Astrocyte (in vitro differentiated cells and primary cell): ENCODE results near the gene FRMD4A. TPM values are rescaled to one million over a fixed set of nuclear protein-coding genes. Genes with fewer than 3 reads are reported as not detected.

Experiments
- DNase-seq: peaks from one replicate; pipeline ENCODE4 v3.0.0-alpha.2; 2010; ENCODE audit warnings: low read depth
- FAIRE-seq: peaks from 2 replicates; lab custom pipeline; 2011; peaks lifted over from hg19 to GRCh38; lab: Jason Lieb, UNC
- H2AFZ ChIP-seq: 2 replicates; pipeline ENCODE4 v1.6.0; 2012; ENCODE audit warnings: low read depth, low read length, inconsistent platforms
- H3K27ac ChIP-seq: 2 replicates; pipeline ENCODE4 v1.5.1; 2011; ENCODE audit warnings: low read depth, low read length, inconsistent platforms
- H3K27me3 ChIP-seq: 2 replicates; pipeline ENCODE4 v1.6.0; 2011; ENCODE audit warnings: low read length, inconsistent platforms; ENCODE audit not compliant: insufficient read depth
- H3K36me3 ChIP-seq: 2 replicates; pipeline ENCODE4 v1.5.1; 2011; ENCODE audit warnings: low read length, inconsistent platforms; ENCODE audit not compliant: insufficient read depth
- H3K4me1 ChIP-seq: 2 replicates; pipeline ENCODE4 v1.5.1; 2011; ENCODE audit warnings: low read length, inconsistent platforms; ENCODE audit not compliant: insufficient read depth
- H3K4me2 ChIP-seq: 2 replicates; pipeline ENCODE4 v1.6.0; 2012; ENCODE audit warnings: low read length, inconsistent platforms
- H3K4me3 ChIP-seq: 2 replicates; pipeline ENCODE4 v1.5.1; 2011; ENCODE audit warnings: low read depth, mild to moderate bottlenecking, low read length, inconsistent platforms; ENCODE audit not compliant: insufficient read depth
- H3K79me2 ChIP-seq: 2 replicates; pipeline ENCODE4 v1.6.0; 2012; ENCODE audit warnings: mild to moderate bottlenecking, low read length, inconsistent platforms; ENCODE audit not compliant: insufficient read depth
- H3K9ac ChIP-seq: 2 replicates; pipeline ENCODE4 v1.6.0; 2012; ENCODE audit warnings: mild to moderate bottlenecking, low read length, inconsistent platforms
- H3K9me3 ChIP-seq: 2 replicates; pipeline ENCODE4 v1.5.1; 2012; ENCODE audit warnings: low read depth, mild to moderate bottlenecking, low read length, inconsistent platforms; ENCODE audit not compliant: insufficient read depth
- H4K20me1 ChIP-seq: 2 replicates; pipeline ENCODE4 v1.6.0; 2012; ENCODE audit warnings: low read length, inconsistent platforms; ENCODE audit not compliant: insufficient read depth
- H3K27ac Mint-ChIP-seq: one replicate; pipeline ENCODE4 v1.8.0; 2021; ENCODE audit warnings: mild to moderate bottlenecking, mixed read lengths; ENCODE audit not compliant: unreplicated experiment
- H3K27me3 Mint-ChIP-seq: one replicate; pipeline ENCODE4 v1.8.0; 2021; ENCODE audit warnings: low read depth, mixed read lengths; ENCODE audit not compliant: unreplicated experiment
- H3K36me3 Mint-ChIP-seq: one replicate; pipeline ENCODE4 v1.8.0; 2021; ENCODE audit warnings: low read depth, mixed read lengths; ENCODE audit not compliant: unreplicated experiment
- H3K4me1 Mint-ChIP-seq: one replicate; pipeline ENCODE4 v1.8.0; 2021; ENCODE audit warnings: low read depth, mixed read lengths; ENCODE audit not compliant: unreplicated experiment
- H3K4me3 Mint-ChIP-seq: one replicate; pipeline ENCODE4 v1.8.0; 2021; ENCODE audit warnings: mild to moderate bottlenecking, moderate library complexity, mixed read lengths; ENCODE audit not compliant: unreplicated experiment
- H3K9me3 Mint-ChIP-seq: one replicate; pipeline ENCODE4 v1.8.0; 2021; ENCODE audit warnings: mild to moderate bottlenecking, mixed read lengths; ENCODE audit not compliant: unreplicated experiment
- CTCF ChIP-seq: IDR thresholded peaks from 2 replicates; pipeline ENCODE4 v1.5.1; 2011; ENCODE audit warnings: low read depth, mild to moderate bottlenecking, inconsistent platforms, low read length, moderate library complexity; ENCODE audit not compliant: insufficient read depth
- EZH2 ChIP-seq: IDR thresholded peaks from 2 replicates; pipeline ENCODE4 v1.6.1; 2012; ENCODE audit warnings: mild to moderate bottlenecking, low read length, inconsistent platforms; ENCODE audit not compliant: insufficient read depth
- total RNA-seq: library from RNA; stranded (reverse); gene quantifications from 2 replicates; pipeline ENCODE4 v1.2.1, GENCODE V29; 2021

Gene FRMD4A
- total RNA-seq, 1 donor from 2014 or later: 82.5 TPM

DNA sequence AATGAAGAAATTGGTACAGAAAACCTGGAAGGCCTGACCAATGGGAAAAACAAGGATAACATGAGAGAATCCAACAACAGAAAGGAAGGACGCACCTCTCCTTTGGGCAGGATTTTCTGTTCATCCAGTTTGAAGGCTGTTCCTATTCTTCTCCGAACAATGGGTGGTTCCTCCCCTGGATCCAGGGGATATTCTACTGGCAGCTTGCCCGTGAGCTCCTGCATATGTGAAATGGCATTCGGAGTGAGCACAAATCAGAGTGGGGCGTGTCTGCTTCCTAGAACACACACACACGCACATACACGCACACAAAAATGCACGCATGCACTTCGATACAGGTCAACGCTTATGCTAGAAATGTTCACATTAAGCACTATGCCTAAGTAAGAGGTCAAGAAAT is 660.4 kb downstream of the FRMD4A start:
- peaks cover 6% of the 10 kb centered on the region for H3K9me3 Mint-ChIP-seq
- Histone ChIP-seq H2AFZ (no peak overlapping the region), H3K9me3 (no peaks in the 10 kb centered on the region), H3K4me3 (no peak overlapping the region), H3K9ac (no peak overlapping the region), H3K27me3 (no peaks in the 10 kb centered on the region), H4K20me1 (peaks cover 52% of the 10 kb centered on the region), H3K4me1 (no peaks in the 10 kb centered on the region), H3K4me2 (no peak overlapping the region), H3K27ac (no peak overlapping the region), H3K79me2 (peaks cover 42% of the 10 kb centered on the region), H3K36me3 (peaks cover 77% of the 10 kb centered on the region)
- no peak overlapping the region for H3K4me3 Mint-ChIP-seq
- FAIRE-seq: no peak
- peaks cover 49% of the 10 kb centered on the region for H3K36me3 Mint-ChIP-seq
- no peak for DNase-seq
- TF ChIP-seq CTCF (no peak), EZH2 (no peak)
- no peaks in the 10 kb centered on the region for H3K27me3 Mint-ChIP-seq
- H3K4me1 Mint-ChIP-seq: peaks cover 1% of the 10 kb centered on the region
- no peak overlapping the region for H3K27ac Mint-ChIP-seq

DNA sequence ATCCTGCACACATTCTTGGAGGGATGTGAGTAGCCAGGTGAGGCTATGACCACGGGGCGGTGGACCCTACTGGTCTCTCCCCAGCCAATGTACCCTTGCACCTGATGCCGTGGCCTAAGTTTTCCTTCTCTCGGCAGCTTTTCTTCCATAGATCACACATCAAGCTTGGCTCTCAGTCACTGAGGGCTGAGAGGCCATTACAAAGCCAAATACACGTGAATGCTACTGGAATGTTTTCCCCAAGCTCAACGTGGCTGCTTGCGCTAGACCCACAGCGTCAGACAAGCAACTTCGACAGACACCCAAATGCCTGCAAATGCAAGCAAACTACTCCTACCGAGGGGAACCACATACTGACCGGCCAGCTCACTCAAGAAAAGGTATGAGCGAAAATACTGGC is 660.8 kb downstream of the FRMD4A start:
- H3K4me2 ChIP-seq: no peak overlapping the region
- Mint-ChIP-seq H3K4me3 (no peak overlapping the region), H3K36me3 (peaks cover 53% of the 10 kb centered on the region), H3K27ac (no peak overlapping the region), H3K9me3 (peaks cover 6% of the 10 kb centered on the region), H3K4me1 (peaks cover 1% of the 10 kb centered on the region), H3K27me3 (no peaks in the 10 kb centered on the region)
- TF ChIP-seq EZH2 (no peak), CTCF (no peak)
- no peak overlapping the region for H3K9ac ChIP-seq
- H3K4me3 ChIP-seq: no peak overlapping the region
- no peak for DNase-seq
- no peak for FAIRE-seq
- no peak overlapping the region for H2AFZ ChIP-seq
- H4K20me1 ChIP-seq: peaks cover 50% of the 10 kb centered on the region
- H3K9me3 ChIP-seq: no peaks in the 10 kb centered on the region
- peaks cover 41% of the 10 kb centered on the region for H3K79me2 ChIP-seq
- no peak overlapping the region for H3K27ac ChIP-seq
- no peaks in the 10 kb centered on the region for H3K27me3 ChIP-seq
- H3K4me1 ChIP-seq: no peaks in the 10 kb centered on the region
- peaks cover 77% of the 10 kb centered on the region for H3K36me3 ChIP-seq

DNA sequence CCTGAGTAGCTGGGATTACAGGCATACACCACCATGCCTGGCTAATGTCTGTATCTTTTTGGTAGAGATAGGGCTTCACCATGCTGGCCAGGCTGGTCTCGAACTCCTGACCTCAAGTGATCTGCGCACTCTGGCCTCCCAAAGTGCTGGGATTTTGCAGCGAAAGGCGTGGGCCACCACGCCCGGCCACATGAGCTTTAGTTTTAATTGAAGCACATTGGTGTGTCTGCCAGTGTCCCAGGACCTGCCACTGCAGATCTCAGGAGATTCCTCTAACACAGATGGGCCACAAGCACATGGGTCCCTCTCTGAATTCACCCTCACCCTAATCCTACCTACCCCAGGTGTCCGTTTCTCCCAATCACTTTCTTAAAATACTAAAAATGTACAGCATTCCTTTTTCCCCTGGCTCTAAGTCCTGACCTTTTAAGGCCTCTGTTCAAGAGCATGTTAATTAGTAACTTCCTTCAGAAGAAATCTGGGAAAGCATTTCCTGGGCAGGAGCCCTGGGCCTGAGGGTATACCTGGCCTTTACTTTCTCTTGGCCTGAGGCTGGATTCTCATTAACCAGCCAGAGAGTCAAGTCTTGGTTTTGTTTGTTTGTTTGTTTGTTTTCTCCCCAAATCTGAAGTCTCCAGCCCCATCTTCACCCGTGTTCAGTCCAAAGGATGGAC is 661.4 kb downstream of the FRMD4A start:
- H3K36me3 ChIP-seq: peaks cover 77% of the 10 kb centered on the region
- Mint-ChIP-seq H3K9me3 (peaks cover 6% of the 10 kb centered on the region), H3K36me3 (peaks cover 50% of the 10 kb centered on the region), H3K4me3 (no peak overlapping the region), H3K4me1 (peaks cover 1% of the 10 kb centered on the region), H3K27ac (no peak overlapping the region), H3K27me3 (no peaks in the 10 kb centered on the region)
- no peaks in the 10 kb centered on the region for H3K27me3 ChIP-seq
- no peak overlapping the region for H3K4me3 ChIP-seq
- no peak for FAIRE-seq
- no peak overlapping the region for H3K4me2 ChIP-seq
- peaks cover 36% of the 10 kb centered on the region for H3K79me2 ChIP-seq
- DNase-seq: no peak
- peaks cover 46% of the 10 kb centered on the region for H4K20me1 ChIP-seq
- H3K4me1 ChIP-seq: no peaks in the 10 kb centered on the region
- no peaks in the 10 kb centered on the region for H3K9me3 ChIP-seq
- H3K9ac ChIP-seq: no peak overlapping the region
- no peak overlapping the region for H2AFZ ChIP-seq
- H3K27ac ChIP-seq: no peak overlapping the region
- TF ChIP-seq CTCF: no peak
- TF ChIP-seq EZH2: no peak
